H9 (cell line): ENCODE data around the gene NUP62CL. TPM values are rescaled to one million over a fixed set of nuclear protein-coding genes. Genes with fewer than 3 reads are reported as not detected.

ENCODE experiments used
- DNase-seq: peaks from one replicate; pipeline ENCODE4 v3.0.0-alpha.2; 2017
- H2AFZ ChIP-seq: one replicate; pipeline ENCODE4 v1.6.1; 2013; ENCODE audit warnings: mild to moderate bottlenecking, low read length, control low read depth, moderate library complexity
- H2AK5ac ChIP-seq: 2 replicates; pipeline ENCODE4 v1.6.1; 2013; ENCODE audit warnings: low read length, control low read depth, mixed read lengths; ENCODE audit not compliant: insufficient read length
- H2BK120ac ChIP-seq: one replicate; pipeline ENCODE4 v1.6.1; 2013; ENCODE audit warnings: low read depth, mild to moderate bottlenecking, low read length, control low read depth, inconsistent platforms; ENCODE audit not compliant: poor library complexity, severe bottlenecking
- H2BK12ac ChIP-seq: 2 replicates; pipeline ENCODE4 v1.6.1; 2013; ENCODE audit warnings: low read length, control low read depth, mixed read lengths, low read depth; ENCODE audit not compliant: insufficient read length
- H2BK15ac ChIP-seq: 2 replicates; pipeline ENCODE4 v1.6.1; 2013; ENCODE audit warnings: low read depth, low read length, control low read depth
- H2BK20ac ChIP-seq: one replicate; pipeline ENCODE4 v1.6.1; 2013; ENCODE audit warnings: low read depth, mild to moderate bottlenecking, low read length, control low read depth, inconsistent platforms; ENCODE audit not compliant: poor library complexity, severe bottlenecking
- H2BK5ac ChIP-seq: 2 replicates; pipeline ENCODE4 v1.6.1; 2013; ENCODE audit warnings: low read length, control low read depth, mixed read lengths; ENCODE audit not compliant: insufficient read length
- H3K14ac ChIP-seq: 2 replicates; pipeline ENCODE4 v1.6.1; 2013; ENCODE audit warnings: low read length, control low read depth; ENCODE audit not compliant: insufficient read depth
- H3K18ac ChIP-seq: 2 replicates; pipeline ENCODE4 v1.6.1; 2013; ENCODE audit warnings: low read depth, mild to moderate bottlenecking, mixed read lengths, low read length, control low read depth; ENCODE audit not compliant: insufficient read length
- H3K23ac ChIP-seq: 2 replicates; pipeline ENCODE4 v1.6.1; 2013; ENCODE audit warnings: low read length, control low read depth, mixed read lengths, low read depth; ENCODE audit not compliant: insufficient read length
- H3K23me2 ChIP-seq: 2 replicates; pipeline ENCODE4 v1.6.1; 2013; ENCODE audit warnings: low read depth, mild to moderate bottlenecking, mixed read lengths, low read length, control low read depth; ENCODE audit not compliant: insufficient read length, poor library complexity, severe bottlenecking
- H3K27ac ChIP-seq: 2 replicates; pipeline ENCODE4 v1.5.1; 2013; ENCODE audit warnings: low read length, control low read depth, mixed read lengths, low read depth; ENCODE audit not compliant: insufficient read length
- H3K27me3 ChIP-seq: 2 replicates; pipeline ENCODE4 v1.6.1; 2013; ENCODE audit warnings: low read length, control low read depth, inconsistent platforms; ENCODE audit not compliant: insufficient read depth
- H3K4ac ChIP-seq: 2 replicates; pipeline ENCODE4 v1.6.1; 2013; ENCODE audit warnings: low read depth, mild to moderate bottlenecking, control low read depth, inconsistent platforms, low read length, moderate library complexity
- H3K4me1 ChIP-seq: 2 replicates; pipeline ENCODE4 v1.6.1; 2013; ENCODE audit warnings: low read length, control low read depth, inconsistent platforms; ENCODE audit not compliant: insufficient read depth
- H3K4me2 ChIP-seq: 2 replicates; pipeline ENCODE4 v1.6.1; 2013; ENCODE audit warnings: low read length, control low read depth, mixed read lengths; ENCODE audit not compliant: insufficient read length, insufficient read depth
- H3K56ac ChIP-seq: 2 replicates; pipeline ENCODE4 v1.6.1; 2013; ENCODE audit warnings: low read depth, mild to moderate bottlenecking, mixed read lengths, low read length, control low read depth; ENCODE audit not compliant: insufficient read length
- H3K79me1 ChIP-seq: 2 replicates; pipeline ENCODE4 v1.6.1; 2013; ENCODE audit warnings: low read depth, mild to moderate bottlenecking, moderate library complexity, low read length, control low read depth, inconsistent platforms; ENCODE audit not compliant: insufficient read depth, poor library complexity, severe bottlenecking
- H3K79me2 ChIP-seq: 2 replicates; pipeline ENCODE4 v1.6.1; 2013; ENCODE audit warnings: low read length, control low read depth, inconsistent platforms; ENCODE audit not compliant: insufficient read depth
- H3K9ac ChIP-seq: 2 replicates; pipeline ENCODE4 v1.6.1; 2013; ENCODE audit warnings: low read length, control low read depth, mixed read lengths; ENCODE audit not compliant: insufficient read length; ENCODE audit errors: extremely low read depth
- H3K9me3 ChIP-seq: one replicate; pipeline ENCODE4 v1.6.1; 2013; ENCODE audit warnings: low read depth, low read length, inconsistent platforms; ENCODE audit not compliant: control insufficient read depth
- H3T11ph ChIP-seq: one replicate; pipeline ENCODE4 v1.6.1; 2013; ENCODE audit warnings: mild to moderate bottlenecking, low read length, control low read depth, inconsistent platforms
- H4K20me1 ChIP-seq: one replicate; pipeline ENCODE4 v1.6.1; 2013; ENCODE audit not compliant: control insufficient read depth, insufficient read length, insufficient read depth
- H4K5ac ChIP-seq: 2 replicates; pipeline ENCODE4 v1.6.1; 2013; ENCODE audit warnings: low read depth, mild to moderate bottlenecking, mixed read lengths, low read length, control low read depth; ENCODE audit not compliant: insufficient read length
- H4K8ac ChIP-seq: replicated peaks from 2 replicates; pipeline ENCODE4 v1.6.1; 2013; ENCODE audit warnings: low read length, control low read depth, mixed read lengths, low read depth; ENCODE audit not compliant: insufficient read length
- H4K91ac ChIP-seq: 2 replicates; pipeline ENCODE4 v1.6.1; 2013; ENCODE audit warnings: low read depth, mild to moderate bottlenecking, moderate library complexity, mixed read lengths, low read length, control low read depth; ENCODE audit not compliant: insufficient read length
- H3K27ac Mint-ChIP-seq, 3 experiments: 2 replicates in 2 of 3; 3 replicates in 1 of 3; pipeline ENCODE4 v1.8.0; 2020 to 2021; ENCODE audit warnings: mixed read lengths in 3 of 3, mild to moderate bottlenecking in 1 of 3, moderate library complexity in 1 of 3
- H3K27me3 Mint-ChIP-seq: 2 replicates; pipeline ENCODE4 v1.8.0; 2021; ENCODE audit warnings: low read depth, mild to moderate bottlenecking, moderate library complexity, mixed read lengths
- H3K36me3 Mint-ChIP-seq, 3 experiments: 2 replicates in 2 of 3; 3 replicates in 1 of 3; pipeline ENCODE4 v1.8.0; 2020 to 2021; ENCODE audit warnings: low read depth in 3 of 3, mixed read lengths in 3 of 3; ENCODE audit not compliant: insufficient read depth in 1 of 3
- H3K4me1 Mint-ChIP-seq, 2 experiments: 2 replicates each; pipeline ENCODE4 v1.8.0; 2020; ENCODE audit warnings: mixed read lengths in 2 of 2
- H3K4me3 Mint-ChIP-seq, 2 experiments: 2 replicates in 1 of 2; 3 replicates in 1 of 2; pipeline ENCODE4 v1.8.0; 2020 to 2021; ENCODE audit warnings: mild to moderate bottlenecking in 2 of 2, mixed read lengths in 2 of 2, moderate library complexity in 1 of 2
- H3K9me3 Mint-ChIP-seq, 2 experiments: 2 replicates in 1 of 2; 3 replicates in 1 of 2; pipeline ENCODE4 v1.8.0; 2020; ENCODE audit warnings: mild to moderate bottlenecking in 2 of 2, mixed read lengths in 2 of 2, moderate library complexity in 1 of 2
- CTCF ChIP-seq: fragments of 200-600 bp; sonication (generic); conservative IDR thresholded peaks from 3 replicates; pipeline ENCODE4 v1.8.0; 2021; ENCODE audit warnings: antibody characterized with exemption, mild to moderate bottlenecking
- WGBS: extraction: QIAGEN DNeasy Blood & Tissue Kit; methylation state at CpG from one replicate; pipeline ENCODE4 v1.1.7; 2013; ENCODE audit warnings: missing lambda C conversion rate, low lambda C conversion rate, mixed read lengths; ENCODE audit not compliant: insufficient read length; ENCODE audit errors: extremely low coverage; 5-methylcytosine and 5-hydroxymethylcytosine counted together
- total RNA-seq: library from RNA; stranded (reverse); gene quantifications from 2 replicates; pipeline ENCODE4 v1.2.1, GENCODE V29; 2021

The NUP62CL gene
- total RNA-seq, 1 experiment from 2014 or later, result 3.9 TPM

GRCh38 chrX:107118322-107119147 lies 87.7 kb downstream of the NUP62CL start, which contains the start of gene RBM41:
Gene RBM41, minus strand, starts transcription at chrX:107118822. Its CDS starts 49 bp downstream, at chrX:107118773.
- Histone ChIP-seq H3K56ac (no peak within 1 kb of the TSS), H2BK15ac (no peak within 1 kb of the TSS), H3K14ac (peak within 1 kb of the TSS; percentile 96), H3K27ac (peak within 1 kb of the TSS; percentile 11), H2AK5ac (no peak within 1 kb of the TSS), H3K27me3 (no peaks in the 10 kb centered on the region), H3K23me2 (no peaks in the 10 kb centered on the region), H2BK5ac (no peak within 1 kb of the TSS), H3K9me3 (no peaks in the 10 kb centered on the region), H3K18ac (peak within 1 kb of the TSS; percentile 83), H3K23ac (no peak within 1 kb of the TSS), H4K8ac (no peak within 1 kb of the TSS), H2BK120ac (no peak within 1 kb of the TSS), H3K4ac (no peak within 1 kb of the TSS), H4K20me1 (no peaks in the 10 kb centered on the region), H2BK20ac (no peak within 1 kb of the TSS), H3K4me1 (no peaks in the 10 kb centered on the region), H3K4me2 (peak within 1 kb of the TSS; percentile 64), H2BK12ac (no peak within 1 kb of the TSS), H4K91ac (no peak within 1 kb of the TSS), H3K9ac (peak within 1 kb of the TSS; percentile 97), H2AFZ (no peak within 1 kb of the TSS), H3K79me2 (no peaks in the 10 kb centered on the region), H4K5ac (peak within 1 kb of the TSS; percentile 49), H3T11ph (peak within 1 kb of the TSS; percentile 53), H3K79me1 (no peaks in the 10 kb centered on the region)
- Mint-ChIP-seq H3K27me3 (no peaks in the 10 kb centered on the region), H3K4me3 (peak within 1 kb of the TSS; percentile 98 to 100), H3K36me3 (peaks cover 31 to 37% (median 35%) of the 10 kb centered on the region in 3 experiments), H3K9me3 (peaks cover 0 to 32% of the 10 kb centered on the region in 2 experiments; a peak in 3 of 5 replicates), H3K4me1 (peaks cover 3 to 13% of the 10 kb centered on the region in 2 experiments; a peak in 3 of 4 replicates), H3K27ac (peak within 1 kb of the TSS; percentile 98 to 100 (median 99))
- peak; percentile 73 for DNase-seq
- no peak for TF ChIP-seq CTCF
- no CpG with 5 or more reads among the region's 37 CpGs for WGBS
